ENCODE data around the gene LAMA3. TPM values are rescaled to one million over a fixed set of nuclear protein-coding genes. Genes with fewer than 3 reads are reported as not detected.
A peak's percentile ranks its signal among the peaks of the same experiment; 100 is the strongest.

The LAMA3 gene
- total RNA-seq, 2 donors from 2014 or later, result 9.3 to 21.1 TPM

- peak; percentile 22 for ATAC-seq
Observed at GRCh38 chr18:23693846-23694245, 4.6 kb downstream of the LAMA3 start.

GRCh38 chr18:23694637-23695430, 5.6 kb downstream of the LAMA3 start:
- Histone ChIP-seq H3K27me3 (no peaks in the 10 kb centered on the region), H3K4me1 (peaks cover 6% of the 10 kb centered on the region), H3K9me3 (no peaks in the 10 kb centered on the region), H3K27ac (no peak overlapping the region), H3K4me3 (no peak overlapping the region), H3K36me3 (replicated peaks in 1 of 2; ENCODE audit: insufficient read depth in 1 of 2, low read depth in 2 of 2) (no peaks in the 10 kb centered on the region)
- TF ChIP-seq POLR2A (IDR thresholded peaks at IDR 0.05) (no peak), CTCF (IDR thresholded peaks at IDR 0.05) (no peak)
- ATAC-seq (no peak), DNase-seq (no peak)
- 97 to 98% methylated on average over 4 of the region's 4 CpGs for WGBS, 2 donors
- intact Hi-C loops (cut with DNase I), result no loop called here

More at GRCh38 chr18:23693846-23694245, 4.6 kb downstream of the LAMA3 start:
- TF ChIP-seq POLR2A (IDR thresholded peaks at IDR 0.05), result no peak
- no peak for TF ChIP-seq CTCF (IDR thresholded peaks at IDR 0.05)
- no peaks in the 10 kb centered on the region for H3K27me3 ChIP-seq
- intact Hi-C loops (cut with DNase I), result no loop called here
- no peaks in the 10 kb centered on the region for H3K9me3 ChIP-seq
- DNase-seq, result peak in 2 of 4 donors; percentile 8 to 49
- peak overlapping the region in 1 of 4 donors; percentile 25 for H3K27ac ChIP-seq
- no peaks in the 10 kb centered on the region for H3K36me3 ChIP-seq (replicated peaks in 1 of 2; ENCODE audit: insufficient read depth in 1 of 2, low read depth in 2 of 2)
- peaks cover 15% of the 10 kb centered on the region for H3K4me1 ChIP-seq
- WGBS, 2 donors, result 55 to 64% methylated on average over 2 of the region's 2 CpGs
- H3K4me3 ChIP-seq, result no peak overlapping the region

- Histone ChIP-seq H3K27ac (no peak overlapping the region), H3K27me3 (no peaks in the 10 kb centered on the region), H3K4me1 (peaks cover 6% of the 10 kb centered on the region), H3K36me3 (replicated peaks in 1 of 2; ENCODE audit: insufficient read depth in 1 of 2, low read depth in 2 of 2) (no peaks in the 10 kb centered on the region), H3K9me3 (no peaks in the 10 kb centered on the region), H3K4me3 (no peak overlapping the region)
- no peak for ATAC-seq
- TF ChIP-seq POLR2A (IDR thresholded peaks at IDR 0.05) (no peak), CTCF (IDR thresholded peaks at IDR 0.05) (no peak)
- DNase-seq, result no peak
- 51 to 77% methylated on average over 2 of the region's 2 CpGs for WGBS, 2 donors
- intact Hi-C loops (cut with DNase I), result loop anchor here (10.0 kb wide), 1 partner anchor 76 kb away; no protein-coding TSS in a partner anchor
Observed at GRCh38 chr18:23701017-23701416, 11.8 kb downstream of the LAMA3 start.

DNA sequence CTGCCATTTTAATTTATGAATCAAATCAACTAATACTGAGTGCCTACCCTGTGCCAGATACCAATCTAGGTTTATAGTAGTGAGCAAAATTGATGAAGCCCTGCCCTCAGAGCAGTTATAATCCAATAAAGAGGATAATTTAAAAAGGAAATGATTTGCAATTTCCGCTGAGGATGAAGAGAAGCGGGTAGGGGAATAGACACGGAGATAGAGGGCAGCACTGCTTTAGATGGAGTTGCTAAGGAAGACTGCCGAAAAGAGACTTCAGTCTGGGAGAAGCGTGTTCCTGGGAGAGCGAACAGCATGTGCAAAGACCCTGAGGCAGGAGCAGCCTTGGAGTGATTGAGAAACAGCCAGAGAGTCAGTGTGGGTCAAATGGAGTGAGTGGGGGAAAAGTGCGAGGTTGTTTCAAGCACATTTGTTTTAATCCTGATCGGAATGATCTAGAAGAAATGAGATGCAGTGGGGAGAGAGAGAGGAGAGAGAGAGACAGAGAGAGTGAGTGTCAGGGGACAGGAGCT, 12.4 kb downstream of the LAMA3 start:
- no peaks in the 10 kb centered on the region for H3K9me3 ChIP-seq
- no peak for DNase-seq
- no peak overlapping the region for H3K27ac ChIP-seq
- peaks cover 6% of the 10 kb centered on the region for H3K4me1 ChIP-seq
- intact Hi-C loops (cut with DNase I), result loop anchor here (10.0 kb wide), 1 partner anchor 77 kb away; no protein-coding TSS in a partner anchor
- H3K4me3 ChIP-seq, result no peak overlapping the region
- no peaks in the 10 kb centered on the region for H3K27me3 ChIP-seq
- no peaks in the 10 kb centered on the region for H3K36me3 ChIP-seq (replicated peaks in 1 of 2; ENCODE audit: insufficient read depth in 1 of 2, low read depth in 2 of 2)
- no peak for ATAC-seq
- 89 to 90% methylated on average over 8 of the region's 8 CpGs for WGBS, 2 donors
- TF ChIP-seq POLR2A (IDR thresholded peaks at IDR 0.05) (no peak), CTCF (IDR thresholded peaks at IDR 0.05) (no peak)
